Panc1 (cell line): ENCODE measurements around the gene SLC25A12. TPM values are rescaled to one million over a fixed set of nuclear protein-coding genes. Genes with fewer than 3 reads are reported as not detected.

Experiments
- ATAC-seq: fragments of 200-7000 bp; cut with Tn5 transposase; 2 replicates; pipeline ENCODE4 v1.9.1; 2020; ENCODE audit warnings: mild to moderate bottlenecking, moderate library complexity
- BruUV-seq: library from RNA; stranded (reverse); fragments of 400-500 nt; replicated peaks from 2 replicates; lab custom pipeline; 2021; lab: Mats Ljungman, UMichigan
- CTCF ChIA-PET: fragments of 300-600 bp; sonication (Branson Sonifier 250); formaldehyde crosslinking; loops from one replicate; lab custom pipeline; 2022; ENCODE audit warnings: antibody characterized with exemption; lab: Charles Lee
- POLR2A ChIA-PET: fragments of 300-600 bp; sonication (Branson Sonifier 250); formaldehyde crosslinking; loops from one replicate; lab custom pipeline; 2022; ENCODE audit warnings: antibody characterized with exemption; lab: Charles Lee
- DNase-seq: peaks from one replicate; pipeline ENCODE4 v3.0.0-alpha.2; 2010; ENCODE audit warnings: low read depth, low spot score
- H3K27ac ChIP-seq: 2 replicates; pipeline ENCODE4 v1.5.1; 2011; ENCODE audit warnings: mild to moderate bottlenecking, low read length, inconsistent platforms
- H3K27me3 ChIP-seq: fragments of 200-500 bp; sonication (Bioruptor generic); 2 replicates; pipeline ENCODE4 v1.6.0; 2014; ENCODE audit warnings: low read length, inconsistent platforms; ENCODE audit not compliant: control insufficient read depth, insufficient read depth
- H3K36me3 ChIP-seq: fragments of 200-500 bp; sonication (Bioruptor generic); 2 replicates; pipeline ENCODE4 v1.5.1; 2014; ENCODE audit warnings: inconsistent platforms, mild to moderate bottlenecking, low read length, moderate library complexity; ENCODE audit not compliant: control insufficient read depth, insufficient read depth
- H3K4me1 ChIP-seq: 2 replicates; pipeline ENCODE4 v1.5.1; 2011; ENCODE audit warnings: inconsistent platforms, mild to moderate bottlenecking, low read length, moderate library complexity; ENCODE audit not compliant: control insufficient read depth, insufficient read depth
- H3K4me3 ChIP-seq, 2 experiments: 2 replicates each; pipeline ENCODE4 v1.5.1; 2011 to 2012; ENCODE audit warnings: low read depth in 2 of 2, low read length in 2 of 2, mild to moderate bottlenecking in 2 of 2, inconsistent platforms in 1 of 2, moderate library complexity in 1 of 2
- H3K9me3 ChIP-seq: fragments of 200-500 bp; sonication (Bioruptor generic); 2 replicates; pipeline ENCODE4 v1.5.1; 2014; ENCODE audit warnings: low read depth, mild to moderate bottlenecking, inconsistent platforms, low read length, moderate library complexity; ENCODE audit not compliant: control insufficient read depth, insufficient read depth
- POLR2AphosphoS5 ChIP-seq: IDR thresholded peaks from 2 replicates; pipeline ENCODE4 v1.6.1; 2012; ENCODE audit warnings: mild to moderate bottlenecking, low read depth, low read length, moderate library complexity
- SIN3A ChIP-seq: IDR thresholded peaks from 2 replicates; pipeline ENCODE4 v1.6.1; 2012; ENCODE audit warnings: low read depth, mild to moderate bottlenecking, low read length, moderate library complexity, borderline replicate concordance; ENCODE audit not compliant: insufficient read depth
- TCF7L2 ChIP-seq: IDR thresholded peaks from 2 replicates; pipeline ENCODE4 v1.6.1; 2011; ENCODE audit warnings: mild to moderate bottlenecking, low read depth, low read length, inconsistent platforms
- in situ Hi-C: cut with HindIII; loops from 2 replicates; pipeline ENCODE4 v1.10.0; 2016; ENCODE audit warnings: low sequenced_read_pairs, low pct_unique_long_range_greater_than_20kb
- intact Hi-C: fragments of 100-400 bp; cut with micrococcal nuclease; formaldehyde crosslinking; loops from one replicate; pipeline ENCODE4 v1.10.0; 2022; ENCODE audit not compliant: unreplicated experiment
- total RNA-seq: library from RNA; stranded (reverse); gene quantifications from one replicate; pipeline ENCODE4 v1.2.1, GENCODE V29; 2021; ENCODE audit not compliant: unreplicated experiment
- TF ChIP-seq, protein P1 (sequence below), 2 experiments: IDR thresholded peaks; 2 replicates each; pipeline ENCODE4 v1.6.1; 2011 to 2012; ENCODE audit warnings: low read depth in 2 of 2, control low read depth in 1 of 2, low read length in 1 of 2, mild to moderate bottlenecking in 1 of 2, moderate library complexity in 1 of 2; ENCODE audit not compliant: insufficient read depth in 1 of 2
- TF ChIP-seq, protein P2 (sequence below): fragments of 450-650 bp; IDR thresholded peaks from 2 replicates; pipeline ENCODE4 v1.5.1; 2017; ENCODE audit warnings: mild to moderate bottlenecking

Gene SLC25A12
- total RNA-seq, 1 experiment from 2014 or later = 17.8 TPM

DNA sequence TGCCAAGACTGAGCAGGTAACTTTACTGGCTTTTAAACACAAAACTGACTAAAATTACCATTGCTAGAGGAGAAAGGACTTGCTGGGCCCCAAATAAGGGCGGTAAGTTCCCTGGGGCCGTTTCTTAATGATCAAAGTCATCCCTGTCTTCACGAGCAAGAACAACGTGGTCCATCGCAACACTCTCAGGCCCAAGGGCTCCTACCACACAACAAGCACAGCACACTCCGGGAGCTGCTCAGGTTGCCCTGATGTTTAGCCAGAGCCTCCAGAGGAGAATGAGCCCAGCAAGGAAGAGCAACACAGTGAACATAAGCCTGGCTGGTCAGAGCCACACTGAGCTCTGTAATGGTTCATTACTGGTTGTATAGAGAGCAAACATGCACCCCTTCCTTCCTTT lies 104.1 kb downstream of the SLC25A12 start:
- H3K36me3 ChIP-seq = no peaks in the 10 kb centered on the region; the same call in none of the 2 replicates
- ATAC-seq (no peak), DNase-seq (no peak)
- intact Hi-C loops = no loop called here
- no peaks in the 10 kb centered on the region for H3K4me1 ChIP-seq
- ChIA-PET CTCF (no interaction called here), POLR2A (no interaction called here)
- BruUV-seq = no TSS peak
- no peak overlapping the region for H3K4me3 ChIP-seq
- in situ Hi-C loops = no loop called here
- TF ChIP-seq TCF7L2 (no peak), SIN3A (no peak), POLR2AphosphoS5 (no peak)
- TF ChIP-seq, protein P1, sequence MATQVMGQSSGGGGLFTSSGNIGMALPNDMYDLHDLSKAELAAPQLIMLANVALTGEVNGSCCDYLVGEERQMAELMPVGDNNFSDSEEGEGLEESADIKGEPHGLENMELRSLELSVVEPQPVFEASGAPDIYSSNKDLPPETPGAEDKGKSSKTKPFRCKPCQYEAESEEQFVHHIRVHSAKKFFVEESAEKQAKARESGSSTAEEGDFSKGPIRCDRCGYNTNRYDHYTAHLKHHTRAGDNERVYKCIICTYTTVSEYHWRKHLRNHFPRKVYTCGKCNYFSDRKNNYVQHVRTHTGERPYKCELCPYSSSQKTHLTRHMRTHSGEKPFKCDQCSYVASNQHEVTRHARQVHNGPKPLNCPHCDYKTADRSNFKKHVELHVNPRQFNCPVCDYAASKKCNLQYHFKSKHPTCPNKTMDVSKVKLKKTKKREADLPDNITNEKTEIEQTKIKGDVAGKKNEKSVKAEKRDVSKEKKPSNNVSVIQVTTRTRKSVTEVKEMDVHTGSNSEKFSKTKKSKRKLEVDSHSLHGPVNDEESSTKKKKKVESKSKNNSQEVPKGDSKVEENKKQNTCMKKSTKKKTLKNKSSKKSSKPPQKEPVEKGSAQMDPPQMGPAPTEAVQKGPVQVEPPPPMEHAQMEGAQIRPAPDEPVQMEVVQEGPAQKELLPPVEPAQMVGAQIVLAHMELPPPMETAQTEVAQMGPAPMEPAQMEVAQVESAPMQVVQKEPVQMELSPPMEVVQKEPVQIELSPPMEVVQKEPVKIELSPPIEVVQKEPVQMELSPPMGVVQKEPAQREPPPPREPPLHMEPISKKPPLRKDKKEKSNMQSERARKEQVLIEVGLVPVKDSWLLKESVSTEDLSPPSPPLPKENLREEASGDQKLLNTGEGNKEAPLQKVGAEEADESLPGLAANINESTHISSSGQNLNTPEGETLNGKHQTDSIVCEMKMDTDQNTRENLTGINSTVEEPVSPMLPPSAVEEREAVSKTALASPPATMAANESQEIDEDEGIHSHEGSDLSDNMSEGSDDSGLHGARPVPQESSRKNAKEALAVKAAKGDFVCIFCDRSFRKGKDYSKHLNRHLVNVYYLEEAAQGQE (IDR thresholded peaks at IDR 0.05; ENCODE audit: insufficient read depth in 1 of 2, low read depth in 2 of 2, low read length in 1 of 2) = no peak
- TF ChIP-seq, protein P2, sequence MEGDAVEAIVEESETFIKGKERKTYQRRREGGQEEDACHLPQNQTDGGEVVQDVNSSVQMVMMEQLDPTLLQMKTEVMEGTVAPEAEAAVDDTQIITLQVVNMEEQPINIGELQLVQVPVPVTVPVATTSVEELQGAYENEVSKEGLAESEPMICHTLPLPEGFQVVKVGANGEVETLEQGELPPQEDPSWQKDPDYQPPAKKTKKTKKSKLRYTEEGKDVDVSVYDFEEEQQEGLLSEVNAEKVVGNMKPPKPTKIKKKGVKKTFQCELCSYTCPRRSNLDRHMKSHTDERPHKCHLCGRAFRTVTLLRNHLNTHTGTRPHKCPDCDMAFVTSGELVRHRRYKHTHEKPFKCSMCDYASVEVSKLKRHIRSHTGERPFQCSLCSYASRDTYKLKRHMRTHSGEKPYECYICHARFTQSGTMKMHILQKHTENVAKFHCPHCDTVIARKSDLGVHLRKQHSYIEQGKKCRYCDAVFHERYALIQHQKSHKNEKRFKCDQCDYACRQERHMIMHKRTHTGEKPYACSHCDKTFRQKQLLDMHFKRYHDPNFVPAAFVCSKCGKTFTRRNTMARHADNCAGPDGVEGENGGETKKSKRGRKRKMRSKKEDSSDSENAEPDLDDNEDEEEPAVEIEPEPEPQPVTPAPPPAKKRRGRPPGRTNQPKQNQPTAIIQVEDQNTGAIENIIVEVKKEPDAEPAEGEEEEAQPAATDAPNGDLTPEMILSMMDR = no peak
- H3K27ac ChIP-seq = no peak overlapping the region
- no peaks in the 10 kb centered on the region for H3K9me3 ChIP-seq
- no peaks in the 10 kb centered on the region for H3K27me3 ChIP-seq

DNA sequence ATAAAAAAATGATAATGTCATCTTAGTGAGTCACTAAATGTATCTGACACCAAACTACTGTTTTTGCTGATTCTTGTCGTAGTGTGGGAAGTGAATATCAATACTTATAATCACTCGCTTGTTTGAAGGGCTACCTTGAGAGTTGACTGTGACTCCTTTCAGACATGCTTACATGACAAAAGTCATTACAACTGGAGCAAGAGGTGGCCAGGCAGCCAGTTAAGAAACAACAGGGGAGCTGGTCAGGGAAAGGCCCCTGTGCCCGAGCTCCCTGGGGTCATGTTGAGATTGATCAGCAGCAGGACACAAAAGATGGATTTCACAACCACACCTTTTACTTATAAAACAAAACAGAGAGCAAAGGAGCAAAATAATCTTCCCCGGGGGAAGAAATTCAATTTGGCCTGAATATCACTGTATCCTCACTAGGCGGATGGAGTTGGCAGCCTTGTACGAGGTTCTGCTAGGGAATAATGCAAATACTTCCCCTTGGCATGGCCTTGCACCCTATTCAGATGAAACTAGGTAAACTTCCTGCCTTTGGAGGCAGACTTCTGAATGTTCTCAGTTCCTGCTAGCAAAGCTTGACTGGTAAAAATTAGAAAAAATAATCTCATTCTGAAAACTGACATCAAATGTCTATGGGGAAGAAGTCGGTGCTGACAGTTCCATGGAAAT lies 105.6 kb downstream of the SLC25A12 start:
- TF ChIP-seq POLR2AphosphoS5 (no peak), TCF7L2 (no peak), SIN3A (no peak)
- TF ChIP-seq, protein P2 = no peak
- TF ChIP-seq, protein P1 (IDR thresholded peaks at IDR 0.05; ENCODE audit: insufficient read depth in 1 of 2, low read depth in 2 of 2, low read length in 1 of 2) = no peak
- Histone ChIP-seq H3K36me3 (no peaks in the 10 kb centered on the region; the same call in none of the 2 replicates), H3K27ac (no peak overlapping the region), H3K27me3 (no peaks in the 10 kb centered on the region), H3K9me3 (no peaks in the 10 kb centered on the region), H3K4me3 (no peak overlapping the region), H3K4me1 (no peaks in the 10 kb centered on the region)
- DNase-seq (no peak), ATAC-seq (no peak)
- ChIA-PET POLR2A (no interaction called here), CTCF (no interaction called here)
- BruUV-seq = no TSS peak
- in situ Hi-C loops = no loop called here
- intact Hi-C loops = no loop called here
